Gastroesophageal sphincter (tissue), 4 donors: ENCODE results near the gene ADCYAP1. TPM values are rescaled to one million over a fixed set of nuclear protein-coding genes. Genes with fewer than 3 reads are reported as not detected.

ENCODE experiments used
- ATAC-seq: fragments of 150-250 bp; one replicate; pipeline ENCODE4 v1.9.1; 2016; ENCODE audit warnings: mild to moderate bottlenecking, moderate library complexity
- H3K27ac ChIP-seq, 4 donors: fragments of 200-600 bp; sonication (generic) in 3 of 4; 1 replicate in 3 of 4; 2 replicates in 1 of 4; pipeline ENCODE4 v1.5.1; 2016 to 2019
- H3K27me3 ChIP-seq: fragments of 200-600 bp; sonication (generic); one replicate; pipeline ENCODE4 v1.5.1; 2019
- H3K36me3 ChIP-seq, 2 donors: fragments of 200-600 bp; sonication (generic); one replicate each; pipeline ENCODE4 v1.5.1; 2019; ENCODE audit warnings: control low read depth in 1 of 2
- H3K4me1 ChIP-seq, 3 donors: fragments of 200-600 bp; sonication (generic); 1 replicate in 2 of 3; 2 replicates in 1 of 3; pipeline ENCODE4 v1.5.1; 2016 to 2019; ENCODE audit warnings: control low read depth in 2 of 3
- H3K4me3 ChIP-seq, 2 donors: fragments of 200-600 bp; sonication (generic); one replicate each; pipeline ENCODE4 v1.5.1; 2019; ENCODE audit warnings: mild to moderate bottlenecking in 1 of 2, moderate library complexity in 1 of 2
- H3K9me3 ChIP-seq, 3 donors: fragments of 200-600 bp; sonication (generic); one replicate each; pipeline ENCODE4 v1.5.1; 2017 to 2019; ENCODE audit warnings: control low read depth in 2 of 3
- CTCF ChIP-seq, 4 experiments: fragments of 200-600 bp in 2 of 4; fragments of 450-650 bp in 2 of 4; sonication (generic) in 1 of 4; IDR thresholded peaks; one replicate each; pipeline ENCODE4 v1.5.1; 2017 to 2019; ENCODE audit warnings: antibody characterized with exemption in 4 of 4, mild to moderate bottlenecking in 2 of 4, moderate library complexity in 2 of 4
- EP300 ChIP-seq: sonication (generic); formaldehyde crosslinking; IDR thresholded peaks from one replicate; pipeline ENCODE4 v1.6.1; 2017; ENCODE audit warnings: antibody characterized with exemption, mild to moderate bottlenecking
- POLR2A ChIP-seq, 2 donors: fragments of 450-650 bp; IDR thresholded peaks; one replicate each; pipeline ENCODE4 v1.6.1; 2017; ENCODE audit warnings: antibody characterized with exemption in 2 of 2, mild to moderate bottlenecking in 2 of 2, moderate library complexity in 1 of 2
- POLR2AphosphoS5 ChIP-seq: sonication (generic); formaldehyde crosslinking; IDR thresholded peaks from one replicate; pipeline ENCODE4 v1.6.1; 2017; ENCODE audit warnings: antibody characterized with exemption
- WGBS, 2 donors: methylation state at CpG; one replicate each; pipeline ENCODE4 v1.1.5; 2018; ENCODE audit warnings: low coverage in 1 of 2; 5-methylcytosine and 5-hydroxymethylcytosine counted together
- total RNA-seq, 4 donors: library from RNA; depleted of rRNA; stranded (reverse); fragments of >200 nt; gene quantifications; one replicate each; pipeline ENCODE4 v1.1.0, GENCODE V29; 2016

Gene ADCYAP1
- total RNA-seq, 4 donors from 2014 or later = 0.39 to 2.3 (median 0.67) TPM; not detected in 1

- H3K9me3 ChIP-seq = no peaks in the 10 kb centered on the region
- no peak overlapping the region for H3K4me3 ChIP-seq
- no peaks in the 10 kb centered on the region for H3K4me1 ChIP-seq
- WGBS, 2 donors = 20 to 29% methylated on average over 2 of the region's 2 CpGs
- ATAC-seq = no peak
- no peaks in the 10 kb centered on the region for H3K36me3 ChIP-seq
- H3K27ac ChIP-seq = no peak overlapping the region
- peaks cover 60% of the 10 kb centered on the region for H3K27me3 ChIP-seq
- TF ChIP-seq CTCF (IDR thresholded peaks at IDR 0.05) (no peak), POLR2AphosphoS5 (no peak), POLR2A (IDR thresholded peaks at IDR 0.05) (no peak), EP300 (no peak)
Measured at GRCh38 chr18:919078-919477, 14.4 kb downstream of the ADCYAP1 start.

GRCh38 chr18:923144-923866 lies 18.6 kb downstream of the ADCYAP1 start:
- Histone ChIP-seq H3K27me3 (peaks cover 44% of the 10 kb centered on the region), H3K4me3 (no peak overlapping the region), H3K9me3 (no peaks in the 10 kb centered on the region), H3K4me1 (no peaks in the 10 kb centered on the region), H3K36me3 (no peaks in the 10 kb centered on the region), H3K27ac (no peak overlapping the region)
- WGBS, 2 donors = 50 to 54% methylated on average over 2 to 6 of the region's 6 CpGs
- TF ChIP-seq CTCF (IDR thresholded peaks at IDR 0.05) = no peak
- TF ChIP-seq POLR2A (IDR thresholded peaks at IDR 0.05) = no peak
- no peak for TF ChIP-seq EP300
- ATAC-seq = no peak

- TF ChIP-seq POLR2A (IDR thresholded peaks at IDR 0.05) (no peak), CTCF (IDR thresholded peaks at IDR 0.05) (no peak), EP300 (no peak), POLR2AphosphoS5 (no peak)
- Histone ChIP-seq H3K9me3 (no peaks in the 10 kb centered on the region), H3K36me3 (no peaks in the 10 kb centered on the region), H3K4me1 (no peaks in the 10 kb centered on the region), H3K27ac (no peak overlapping the region), H3K27me3 (peaks cover 36% of the 10 kb centered on the region), H3K4me3 (no peak overlapping the region)
- WGBS, 2 donors = 43% methylated on average over 1 of the region's 1 CpG; no CpG with 5 or more reads in 1 of the 2 donors
- ATAC-seq = no peak
Measured at GRCh38 chr18:924987-925386, 20.3 kb downstream of the ADCYAP1 start.

GRCh38 chr18:926946-927345 lies 22.3 kb downstream of the ADCYAP1 start:
- Histone ChIP-seq H3K27me3 (peaks cover 28% of the 10 kb centered on the region), H3K9me3 (no peaks in the 10 kb centered on the region), H3K4me3 (no peak overlapping the region), H3K4me1 (no peaks in the 10 kb centered on the region), H3K27ac (no peak overlapping the region), H3K36me3 (no peaks in the 10 kb centered on the region)
- no peak for TF ChIP-seq POLR2A (IDR thresholded peaks at IDR 0.05)
- no peak for TF ChIP-seq CTCF (IDR thresholded peaks at IDR 0.05)
- no peak for TF ChIP-seq EP300
- TF ChIP-seq POLR2AphosphoS5 = no peak
- no peak for ATAC-seq
- WGBS, 2 donors = 30 to 36% methylated on average over 1 of the region's 1 CpG

- Histone ChIP-seq H3K27ac (no peak overlapping the region), H3K27me3 (peaks cover 13% of the 10 kb centered on the region), H3K36me3 (no peaks in the 10 kb centered on the region), H3K4me3 (no peak overlapping the region), H3K9me3 (no peaks in the 10 kb centered on the region), H3K4me1 (no peaks in the 10 kb centered on the region)
- TF ChIP-seq EP300 = no peak
- TF ChIP-seq POLR2A (IDR thresholded peaks at IDR 0.05) = no peak
- TF ChIP-seq POLR2AphosphoS5 = no peak
- no peak for TF ChIP-seq CTCF (IDR thresholded peaks at IDR 0.05)
- no peak for ATAC-seq
- 17 to 33% methylated on average over 1 to 2 of the region's 2 CpGs for WGBS, 2 donors
Measured at GRCh38 chr18:933082-933481, 28.4 kb downstream of the ADCYAP1 start.
